MM.1S (cell line): ENCODE measurements around the gene LRRC8D.

ENCODE experiments used
- DNase-seq: peaks from one replicate; pipeline ENCODE4 v3.0.0-alpha.2; 2015
- H2AFZ ChIP-seq: fragments of 300-600 bp; sonication (generic); 2 replicates; pipeline ENCODE4 v1.6.0; 2016; ENCODE audit warnings: antibody characterized with exemption, low read length
- H3F3A ChIP-seq: fragments of 300-600 bp; sonication (generic); 2 replicates; pipeline ENCODE4 v1.6.1; 2016; ENCODE audit warnings: mild to moderate bottlenecking, antibody characterized with exemption, low read length, moderate library complexity, mixed read lengths; ENCODE audit not compliant: insufficient read depth
- H3K27ac ChIP-seq: fragments of 300-600 bp; sonication (generic); 2 replicates; pipeline ENCODE4 v1.5.1; 2016; ENCODE audit warnings: mild to moderate bottlenecking, low read length
- H3K27me3 ChIP-seq: fragments of 300-600 bp; sonication (generic); replicated peaks from 2 replicates; pipeline ENCODE4 v1.6.0; 2016; ENCODE audit warnings: low read length; ENCODE audit not compliant: insufficient read depth
- H3K36me3 ChIP-seq: fragments of 300-600 bp; sonication (generic); replicated peaks from 2 replicates; pipeline ENCODE4 v1.6.1; 2016; ENCODE audit warnings: mild to moderate bottlenecking, low read length, mixed read lengths; ENCODE audit not compliant: insufficient read depth
- H3K4me1 ChIP-seq: fragments of 300-600 bp; sonication (generic); 2 replicates; pipeline ENCODE4 v1.6.1; 2016; ENCODE audit warnings: low read length, mixed read lengths
- H3K4me2 ChIP-seq: fragments of 300-600 bp; sonication (generic); 2 replicates; pipeline ENCODE4 v1.6.0; 2016; ENCODE audit warnings: low read depth, low read length
- H3K4me3 ChIP-seq: fragments of 300-600 bp; sonication (generic); 2 replicates; pipeline ENCODE4 v1.5.1; 2016; ENCODE audit warnings: low read length, mixed read lengths
- H3K79me2 ChIP-seq: fragments of 300-600 bp; sonication (generic); 2 replicates; pipeline ENCODE4 v1.6.1; 2016; ENCODE audit warnings: mixed run types, low read length, mixed read lengths
- H3K9ac ChIP-seq: fragments of 300-600 bp; sonication (generic); 2 replicates; pipeline ENCODE4 v1.6.1; 2016; ENCODE audit warnings: low read length, mixed read lengths
- H3K9me2 ChIP-seq: fragments of 300-600 bp; sonication (generic); replicated peaks from 2 replicates; pipeline ENCODE4 v1.6.1; 2016; ENCODE audit warnings: mild to moderate bottlenecking, low read length, mixed read lengths; ENCODE audit not compliant: insufficient read depth
- H3K9me3 ChIP-seq: fragments of 300-600 bp; sonication (generic); replicated peaks from 2 replicates; pipeline ENCODE4 v1.6.1; 2016; ENCODE audit warnings: mild to moderate bottlenecking, low read length, mixed read lengths; ENCODE audit not compliant: insufficient read depth
- H4K20me1 ChIP-seq: fragments of 300-600 bp; sonication (generic); 2 replicates; pipeline ENCODE4 v1.6.1; 2016; ENCODE audit warnings: mild to moderate bottlenecking, low read length, moderate library complexity, mixed read lengths; ENCODE audit not compliant: insufficient read depth
- CTCF ChIP-seq: fragments of 300-600 bp; sonication (generic); IDR thresholded peaks from 2 replicates; pipeline ENCODE4 v1.5.1; 2016; ENCODE audit warnings: antibody characterized with exemption, low read length, mixed read lengths
- EZH2 ChIP-seq: fragments of 300-600 bp; sonication (generic); optimal IDR thresholded peaks from 2 replicates; pipeline ENCODE3; 2017; ENCODE audit warnings: low read depth, mild to moderate bottlenecking, antibody characterized with exemption, low read length, mixed read lengths
- EZH2phosphoT487 ChIP-seq: fragments of 300-600 bp; sonication (generic); IDR thresholded peaks from 2 replicates; pipeline ENCODE4 v1.6.1; 2018; ENCODE audit warnings: antibody characterized with exemption, low read length

The LRRC8D gene

GRCh38 chr1:89918794-89919155 lies 97.9 kb downstream of the LRRC8D start:
- Histone ChIP-seq H3K27me3 (no peaks in the 10 kb centered on the region), H3K27ac (no peak overlapping the region), H3K4me3 (no peak overlapping the region), H3K4me2 (no peak overlapping the region), H3K79me2 (0 out of 2 replicates have a peak, but pooled peaks cover under 1% of the 10 kb centered on the region), H3K36me3 (no peaks in the 10 kb centered on the region), H4K20me1 (no peaks in the 10 kb centered on the region), H3K9ac (no peak overlapping the region), H3K9me3 (no peaks in the 10 kb centered on the region), H3F3A (no peaks in the 10 kb centered on the region), H2AFZ (no peak overlapping the region), H3K9me2 (no peaks in the 10 kb centered on the region), H3K4me1 (no peaks in the 10 kb centered on the region)
- TF ChIP-seq EZH2 (no peak), CTCF (no peak)
- no peak for DNase-seq

GRCh38 chr1:89919174-89919573 lies 98.3 kb downstream of the LRRC8D start:
- Histone ChIP-seq H2AFZ (no peak overlapping the region), H3K27ac (no peak overlapping the region), H3K4me2 (no peak overlapping the region), H3F3A (no peaks in the 10 kb centered on the region), H3K9me2 (no peaks in the 10 kb centered on the region), H3K4me1 (no peaks in the 10 kb centered on the region), H3K79me2 (no peaks in the 10 kb centered on the region), H4K20me1 (no peaks in the 10 kb centered on the region), H3K4me3 (no peak overlapping the region), H3K9me3 (no peaks in the 10 kb centered on the region), H3K27me3 (no peaks in the 10 kb centered on the region), H3K9ac (no peak overlapping the region), H3K36me3 (no peaks in the 10 kb centered on the region)
- TF ChIP-seq CTCF, result no peak
- TF ChIP-seq EZH2, result no peak
- no peak for TF ChIP-seq EZH2phosphoT487
- no peak for DNase-seq

- Histone ChIP-seq H3K36me3 (no peaks in the 10 kb centered on the region), H3K27me3 (no peaks in the 10 kb centered on the region), H3K9me2 (no peaks in the 10 kb centered on the region), H3K4me1 (no peaks in the 10 kb centered on the region), H3K9ac (no peak overlapping the region), H3F3A (no peaks in the 10 kb centered on the region), H3K9me3 (no peaks in the 10 kb centered on the region), H3K79me2 (no peaks in the 10 kb centered on the region), H2AFZ (no peak overlapping the region), H3K4me3 (no peak overlapping the region), H3K27ac (no peak overlapping the region), H4K20me1 (no peaks in the 10 kb centered on the region), H3K4me2 (no peak overlapping the region)
- no peak for DNase-seq
- no peak for TF ChIP-seq EZH2
- no peak for TF ChIP-seq CTCF
- no peak for TF ChIP-seq EZH2phosphoT487
Measured at GRCh38 chr1:89922911-89923310, 102.1 kb downstream of the LRRC8D start.
